Measurements from ENCODE around the gene PTDSS2. TPM values are rescaled to one million over a fixed set of nuclear protein-coding genes. Genes with fewer than 3 reads are reported as not detected.
A peak's percentile ranks its signal among the peaks of the same experiment; 100 is the strongest.

PTDSS2 gene
- total and polyA plus RNA-seq, 8 donors: 11.3 to 44.7 (median 15.7) TPM

GRCh38 chr11:503179-503981, 53.3 kb downstream of the PTDSS2 start:
- DNase-seq (peak in 2 of 6 donors; percentile 39 to 63), FAIRE-seq (no peak), ATAC-seq (no peak)
- 83 to 87% methylated on average over 23 to 24 of the region's 24 CpGs for WGBS, 2 donors
- H3K27ac ChIP-seq: peak overlapping the region in 3 of 4 donors; percentile 5 to 50 (median 39)
- no peaks in the 10 kb centered on the region for H3K27me3 ChIP-seq
- H3K36me3 ChIP-seq: peaks cover 6 to 25% (median 22%) of the 10 kb centered on the region in 3 donors
- no peaks in the 10 kb centered on the region for H3K9me3 ChIP-seq
- peaks cover 5 to 16% (median 11%) of the 10 kb centered on the region in 3 donors for H3K4me1 ChIP-seq
- no peak for TF ChIP-seq CTCF (IDR thresholded peaks at IDR 0.05)
- intact Hi-C loops (cut with DNase I): no loop called here
- H3K4me3 ChIP-seq: peak overlapping the region in 1 of 4 donors; percentile 39

DNA sequence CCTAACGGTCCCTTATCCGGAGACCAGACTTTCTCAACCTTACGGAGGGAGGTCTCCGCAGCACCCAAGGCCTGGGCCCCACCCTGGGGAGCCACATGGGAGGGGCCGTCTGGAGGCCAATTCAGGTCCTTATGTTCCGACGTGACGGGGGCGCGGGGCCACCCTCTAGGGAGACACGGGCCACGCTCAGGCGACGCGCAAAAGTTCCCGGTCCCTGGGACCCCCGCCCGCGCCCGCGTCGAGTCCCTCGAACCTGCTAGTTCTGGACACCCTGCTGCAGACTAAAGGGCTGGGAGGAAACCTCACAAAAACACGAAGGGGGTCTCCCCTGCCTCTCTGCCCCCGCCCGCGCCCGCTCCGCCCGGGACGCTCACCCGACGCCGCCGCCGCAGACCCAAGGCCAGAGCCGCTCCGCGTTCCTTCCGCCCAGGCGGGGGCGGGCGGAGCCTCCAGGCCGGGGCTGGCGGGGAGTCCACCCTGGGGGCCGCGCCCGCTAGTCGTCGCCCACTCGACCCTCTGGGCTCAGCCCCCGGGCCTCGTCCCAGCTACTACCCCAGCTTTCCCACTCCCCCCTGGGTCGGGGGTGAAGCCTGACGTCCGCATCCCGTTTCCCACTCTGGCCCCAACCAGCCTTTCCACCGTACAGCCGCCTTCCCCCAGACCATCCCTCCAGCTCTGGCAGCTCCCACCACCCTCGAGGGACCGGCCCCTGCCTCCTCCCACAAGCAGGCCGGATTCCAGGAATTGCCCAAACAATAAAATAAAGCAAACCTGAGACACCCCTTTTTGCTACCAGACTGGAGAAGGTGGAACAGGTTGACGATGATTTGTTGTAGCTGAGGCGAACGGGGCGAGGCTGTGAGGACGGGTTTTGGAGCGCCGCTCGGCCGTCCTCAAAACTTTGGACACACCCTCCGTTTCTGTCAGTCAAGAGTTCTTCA, 54.2 kb downstream of the PTDSS2 start:
- 40 to 46% methylated on average over 65 to 72 of the region's 72 CpGs for WGBS, 2 donors
- ATAC-seq: no peak
- intact Hi-C loops (cut with DNase I): no loop called here
- peak overlapping the region in 3 of 4 donors; percentile 5 to 50 (median 39) for H3K27ac ChIP-seq
- peaks cover 6 to 16% (median 13%) of the 10 kb centered on the region in 3 donors for H3K36me3 ChIP-seq
- H3K4me1 ChIP-seq: peaks cover 5 to 16% (median 11%) of the 10 kb centered on the region in 3 donors
- H3K4me3 ChIP-seq: peak overlapping the region; percentile 14 to 39 (median 18)
- no peak for FAIRE-seq
- DNase-seq: peak in 3 of 6 donors; percentile 39 to 80 (median 54)
- no peak for TF ChIP-seq CTCF (IDR thresholded peaks at IDR 0.05)
- no peaks in the 10 kb centered on the region for H3K9me3 ChIP-seq
- H3K27me3 ChIP-seq: no peaks in the 10 kb centered on the region

DNA sequence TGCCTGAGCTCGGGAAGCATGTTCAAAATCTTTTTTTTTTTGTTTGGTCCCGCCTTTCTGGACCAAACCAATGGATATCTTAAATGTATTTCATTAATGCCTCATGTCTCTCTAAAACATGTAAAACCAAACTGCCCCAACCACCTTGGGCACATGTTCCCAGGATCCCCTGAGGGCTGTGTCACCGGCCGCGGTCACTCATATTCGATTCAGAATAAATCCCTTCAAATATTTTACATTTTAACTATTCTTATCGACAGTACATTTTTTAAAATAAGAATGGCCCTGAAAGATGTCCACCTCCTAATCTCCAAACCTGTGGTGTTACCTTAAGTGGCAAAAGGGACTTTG, 54.9 kb downstream of the PTDSS2 start:
- WGBS, 2 donors: 79 to 82% methylated on average over 7 of the region's 7 CpGs
- TF ChIP-seq CTCF (IDR thresholded peaks at IDR 0.05): no peak
- intact Hi-C loops (cut with DNase I): no loop called here
- H3K27ac ChIP-seq: no peak overlapping the region
- no peaks in the 10 kb centered on the region for H3K9me3 ChIP-seq
- DNase-seq: no peak
- FAIRE-seq: no peak
- H3K4me1 ChIP-seq: peaks cover 5 to 16% (median 11%) of the 10 kb centered on the region in 3 donors
- H3K36me3 ChIP-seq: peaks cover 3 to 9% (median 6%) of the 10 kb centered on the region in 3 donors
- H3K27me3 ChIP-seq: no peaks in the 10 kb centered on the region
- peak overlapping the region in 2 of 4 donors; percentile 14 to 39 for H3K4me3 ChIP-seq
- ATAC-seq: no peak

DNA sequence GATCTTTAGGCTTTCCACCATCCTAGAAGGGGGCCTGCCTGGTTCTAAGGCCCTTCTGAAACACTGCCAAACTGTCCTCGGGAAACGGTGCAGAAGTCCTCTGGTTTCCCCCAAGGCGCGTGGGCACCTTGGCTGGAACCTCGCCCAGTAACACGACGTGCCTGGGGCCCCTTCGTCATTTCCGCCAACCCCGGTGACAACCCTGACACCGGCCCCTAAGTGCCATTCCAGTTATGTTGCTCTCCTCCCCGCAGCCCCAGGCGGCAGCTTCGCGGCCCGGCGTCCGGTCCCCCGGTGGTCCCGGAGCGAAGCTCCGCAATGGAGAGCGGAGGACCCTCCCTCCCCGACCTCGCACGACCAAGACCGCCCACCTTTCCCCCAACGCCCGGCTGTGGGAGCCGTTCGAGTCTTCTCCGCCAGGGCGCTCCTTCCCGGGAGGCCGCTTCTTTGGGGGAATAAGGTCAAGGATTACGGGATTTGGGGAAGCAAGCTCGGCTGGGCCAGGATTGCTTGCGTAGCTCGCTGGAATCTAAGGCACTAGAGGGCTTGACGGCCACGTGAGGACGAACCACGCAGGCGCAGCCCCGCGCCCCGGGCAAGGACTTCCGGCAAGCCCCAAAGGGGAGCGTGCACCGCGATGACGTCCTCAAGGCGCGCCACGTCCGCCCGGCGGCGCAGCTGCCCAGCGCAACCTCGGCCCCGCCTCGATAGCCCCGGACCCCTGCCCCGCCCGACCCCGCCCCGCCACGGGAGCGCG, 56.3 kb downstream of the PTDSS2 start:
- Histone ChIP-seq H3K9me3 (no peaks in the 10 kb centered on the region), H3K4me3 (peak overlapping the region; percentile 54 to 86 (median 59)), H3K27me3 (no peaks in the 10 kb centered on the region), H3K36me3 (peaks cover 0 to 4% (median 0%) of the 10 kb centered on the region in 3 donors), H3K4me1 (peaks cover 5 to 16% (median 11%) of the 10 kb centered on the region in 3 donors), H3K27ac (peak overlapping the region; percentile 92 to 99 (median 96))
- WGBS, 2 donors: 0% methylated on average over 71 of the region's 71 CpGs
- intact Hi-C loops (cut with DNase I): no loop called here
- ATAC-seq: peak; percentile 83 to 89 (median 88)
- FAIRE-seq: no peak
- DNase-seq: peak; percentile 97 to 100 (median 98)
- no peak for TF ChIP-seq CTCF (IDR thresholded peaks at IDR 0.05)
